ENCODE data around the gene OTUD1.

Gene OTUD1

GRCh38 chr10:23490115-23490514, 51.2 kb downstream of the OTUD1 start:
- H3K27ac ChIP-seq, result no peak overlapping the region
- no peak for TF ChIP-seq CTCF (IDR thresholded peaks at IDR 0.05; ENCODE audit: low read depth, low read length)
- H3K4me3 ChIP-seq (ENCODE audit: low read depth, low read length), result no peak overlapping the region
- no peak for DNase-seq
- H3K9me3 ChIP-seq (ENCODE audit: severe bottlenecking), result no peaks in the 10 kb centered on the region
- H3K36me3 ChIP-seq, result no peaks in the 10 kb centered on the region
- no peaks in the 10 kb centered on the region for H3K27me3 ChIP-seq (ENCODE audit: insufficient read depth, low read depth, severe bottlenecking)

Measured in WERI-Rb-1 (cell line).